DND-41 (cell line): ENCODE data around the gene SHROOM3.

ENCODE experiments used
- CTCF ChIP-seq: IDR thresholded peaks from 2 replicates; pipeline ENCODE4 v1.5.1; 2012; ENCODE audit warnings: borderline replicate concordance, low read length, moderate library complexity, mild to moderate bottlenecking; ENCODE audit not compliant: poor library complexity, severe bottlenecking; ENCODE audit errors: extremely low read depth
- EZH2 ChIP-seq: IDR thresholded peaks from 3 replicates; pipeline ENCODE4 v1.6.1; 2012; ENCODE audit warnings: borderline replicate concordance, low read depth, mild to moderate bottlenecking, moderate library complexity, low read length, inconsistent platforms; ENCODE audit not compliant: severe bottlenecking

- TF ChIP-seq CTCF, result no peak
- no peak for TF ChIP-seq EZH2
Measured at GRCh38 chr4:76737180-76737579, 302.2 kb downstream of the SHROOM3 start.
